Left ventricle myocardium inferior (tissue), 1 donor: ENCODE measurements around the gene TRIM37. TPM values are rescaled to one million over a fixed set of nuclear protein-coding genes. Genes with fewer than 3 reads are reported as not detected.

Source experiments
- DNase-seq: peaks from one replicate; pipeline ENCODE4 v3.0.0-alpha.2; 2020
- H3K27ac ChIP-seq: fragments of 200-600 bp; replicated peaks from 2 replicates; pipeline ENCODE4 v1.8.0; 2021
- H3K27me3 ChIP-seq: fragments of 200-600 bp; 2 replicates; pipeline ENCODE4 v1.8.0; 2021; ENCODE audit warnings: low read depth
- H3K36me3 ChIP-seq: fragments of 200-600 bp; 2 replicates; pipeline ENCODE4 v1.8.0; 2021
- H3K4me1 ChIP-seq: fragments of 200-600 bp; 2 replicates; pipeline ENCODE4 v1.8.0; 2021
- H3K4me3 ChIP-seq: fragments of 200-600 bp; 2 replicates; pipeline ENCODE4 v1.8.0; 2021; ENCODE audit warnings: mild to moderate bottlenecking, moderate library complexity
- H3K9me3 ChIP-seq: fragments of 200-600 bp; replicated peaks from 2 replicates; pipeline ENCODE4 v1.8.0; 2021
- intact Hi-C: fragments of 100-400 bp; cut with micrococcal nuclease; formaldehyde crosslinking; loops from one replicate; pipeline ENCODE4 v1.11.0; 2022
- long read RNA-seq: library from polyadenylated mRNA; unstranded; transcript quantifications from one replicate; pipeline ENCODE4 v2.0.0, GENCODE V29; 2021
- total RNA-seq: library from RNA; stranded (reverse); fragmentation: NEBNext Ultra II Directional; extraction: Animal tissue kit (Norgen Biotek cat#: 25700); gene quantifications from one replicate; pipeline ENCODE4 v1.2.1, GENCODE V29; 2021
- TF ChIP-seq, protein P1 (sequence below): fragments of 200-600 bp; IDR thresholded peaks from 2 replicates; pipeline ENCODE4 v1.8.0; 2021; ENCODE audit warnings: antibody characterized with exemption, mild to moderate bottlenecking, borderline replicate concordance
- donor health status: DM: no; HTN: yes; CAD: no; lungs with severe emphysema.

TRIM37 gene, protein sequence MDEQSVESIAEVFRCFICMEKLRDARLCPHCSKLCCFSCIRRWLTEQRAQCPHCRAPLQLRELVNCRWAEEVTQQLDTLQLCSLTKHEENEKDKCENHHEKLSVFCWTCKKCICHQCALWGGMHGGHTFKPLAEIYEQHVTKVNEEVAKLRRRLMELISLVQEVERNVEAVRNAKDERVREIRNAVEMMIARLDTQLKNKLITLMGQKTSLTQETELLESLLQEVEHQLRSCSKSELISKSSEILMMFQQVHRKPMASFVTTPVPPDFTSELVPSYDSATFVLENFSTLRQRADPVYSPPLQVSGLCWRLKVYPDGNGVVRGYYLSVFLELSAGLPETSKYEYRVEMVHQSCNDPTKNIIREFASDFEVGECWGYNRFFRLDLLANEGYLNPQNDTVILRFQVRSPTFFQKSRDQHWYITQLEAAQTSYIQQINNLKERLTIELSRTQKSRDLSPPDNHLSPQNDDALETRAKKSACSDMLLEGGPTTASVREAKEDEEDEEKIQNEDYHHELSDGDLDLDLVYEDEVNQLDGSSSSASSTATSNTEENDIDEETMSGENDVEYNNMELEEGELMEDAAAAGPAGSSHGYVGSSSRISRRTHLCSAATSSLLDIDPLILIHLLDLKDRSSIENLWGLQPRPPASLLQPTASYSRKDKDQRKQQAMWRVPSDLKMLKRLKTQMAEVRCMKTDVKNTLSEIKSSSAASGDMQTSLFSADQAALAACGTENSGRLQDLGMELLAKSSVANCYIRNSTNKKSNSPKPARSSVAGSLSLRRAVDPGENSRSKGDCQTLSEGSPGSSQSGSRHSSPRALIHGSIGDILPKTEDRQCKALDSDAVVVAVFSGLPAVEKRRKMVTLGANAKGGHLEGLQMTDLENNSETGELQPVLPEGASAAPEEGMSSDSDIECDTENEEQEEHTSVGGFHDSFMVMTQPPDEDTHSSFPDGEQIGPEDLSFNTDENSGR
- 20.9 TPM for total RNA-seq
- long read RNA-seq, full-length matches to known transcripts = 46 of 68 reads
- long read RNA-seq, partial matches to known transcripts = 5 of 68 reads
- long read RNA-seq, other reads (novel, unspliced or antisense) = 17 of 68 reads

DNA sequence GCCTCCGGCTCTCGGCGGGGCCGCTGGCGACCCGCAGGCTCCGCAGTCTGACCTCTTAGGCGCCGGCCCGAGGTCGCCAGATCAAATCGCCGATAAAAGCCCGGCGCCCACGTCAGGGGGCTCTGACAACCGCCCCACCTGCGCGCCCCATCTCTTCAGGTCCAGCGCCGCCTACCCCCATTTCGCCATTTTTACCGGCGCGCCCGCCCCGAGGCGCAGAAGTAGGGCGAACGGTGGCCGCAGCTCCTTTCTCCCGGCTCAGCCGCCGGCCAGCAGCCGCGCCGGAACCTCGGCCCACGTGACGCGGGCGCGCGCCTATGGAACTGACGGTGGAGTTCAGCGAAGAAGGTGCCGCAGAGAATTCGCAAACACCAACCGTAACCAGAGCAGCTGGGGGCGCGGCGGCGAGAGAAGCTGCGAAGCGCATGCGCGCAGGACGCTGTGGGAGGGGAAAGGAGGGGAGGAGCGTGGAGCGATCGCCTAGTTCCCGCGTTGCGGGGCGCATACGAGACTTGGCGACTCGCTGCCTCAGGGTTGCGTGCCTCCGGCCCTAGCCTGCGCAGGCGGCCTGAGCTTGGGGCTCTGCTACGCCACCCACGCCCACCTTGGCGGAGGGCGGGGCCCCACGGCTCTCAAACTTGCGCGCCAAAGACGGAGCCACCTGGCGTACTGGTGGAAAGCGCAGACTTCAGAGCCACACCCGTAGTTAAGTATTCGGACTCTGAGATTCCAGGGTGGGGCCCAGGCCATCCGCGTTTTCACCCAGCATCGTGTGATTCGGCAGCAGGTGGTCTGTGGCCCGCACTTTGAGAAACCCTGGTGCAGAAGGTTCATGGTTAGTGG is at the start of gene TRIM37:
Gene TRIM37, minus strand, starts transcription at position 418 of the 843 bp plus-strand sequence. CDS start 419 bp downstream, outside the sequence.
- peak; percentile 97 for DNase-seq
- Histone ChIP-seq H3K4me3 (peak within 1 kb of the TSS; percentile 89), H3K27ac (peak within 1 kb of the TSS; percentile 93), H3K27me3 (no peaks in the 10 kb centered on the region), H3K4me1 (peaks cover 36% of the 10 kb centered on the region), H3K9me3 (no peaks in the 10 kb centered on the region), H3K36me3 (peaks cover 12% of the 10 kb centered on the region)
- TF ChIP-seq, protein P1, sequence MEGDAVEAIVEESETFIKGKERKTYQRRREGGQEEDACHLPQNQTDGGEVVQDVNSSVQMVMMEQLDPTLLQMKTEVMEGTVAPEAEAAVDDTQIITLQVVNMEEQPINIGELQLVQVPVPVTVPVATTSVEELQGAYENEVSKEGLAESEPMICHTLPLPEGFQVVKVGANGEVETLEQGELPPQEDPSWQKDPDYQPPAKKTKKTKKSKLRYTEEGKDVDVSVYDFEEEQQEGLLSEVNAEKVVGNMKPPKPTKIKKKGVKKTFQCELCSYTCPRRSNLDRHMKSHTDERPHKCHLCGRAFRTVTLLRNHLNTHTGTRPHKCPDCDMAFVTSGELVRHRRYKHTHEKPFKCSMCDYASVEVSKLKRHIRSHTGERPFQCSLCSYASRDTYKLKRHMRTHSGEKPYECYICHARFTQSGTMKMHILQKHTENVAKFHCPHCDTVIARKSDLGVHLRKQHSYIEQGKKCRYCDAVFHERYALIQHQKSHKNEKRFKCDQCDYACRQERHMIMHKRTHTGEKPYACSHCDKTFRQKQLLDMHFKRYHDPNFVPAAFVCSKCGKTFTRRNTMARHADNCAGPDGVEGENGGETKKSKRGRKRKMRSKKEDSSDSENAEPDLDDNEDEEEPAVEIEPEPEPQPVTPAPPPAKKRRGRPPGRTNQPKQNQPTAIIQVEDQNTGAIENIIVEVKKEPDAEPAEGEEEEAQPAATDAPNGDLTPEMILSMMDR = peak; percentile 11
- intact Hi-C loops = no loop called here

DNA sequence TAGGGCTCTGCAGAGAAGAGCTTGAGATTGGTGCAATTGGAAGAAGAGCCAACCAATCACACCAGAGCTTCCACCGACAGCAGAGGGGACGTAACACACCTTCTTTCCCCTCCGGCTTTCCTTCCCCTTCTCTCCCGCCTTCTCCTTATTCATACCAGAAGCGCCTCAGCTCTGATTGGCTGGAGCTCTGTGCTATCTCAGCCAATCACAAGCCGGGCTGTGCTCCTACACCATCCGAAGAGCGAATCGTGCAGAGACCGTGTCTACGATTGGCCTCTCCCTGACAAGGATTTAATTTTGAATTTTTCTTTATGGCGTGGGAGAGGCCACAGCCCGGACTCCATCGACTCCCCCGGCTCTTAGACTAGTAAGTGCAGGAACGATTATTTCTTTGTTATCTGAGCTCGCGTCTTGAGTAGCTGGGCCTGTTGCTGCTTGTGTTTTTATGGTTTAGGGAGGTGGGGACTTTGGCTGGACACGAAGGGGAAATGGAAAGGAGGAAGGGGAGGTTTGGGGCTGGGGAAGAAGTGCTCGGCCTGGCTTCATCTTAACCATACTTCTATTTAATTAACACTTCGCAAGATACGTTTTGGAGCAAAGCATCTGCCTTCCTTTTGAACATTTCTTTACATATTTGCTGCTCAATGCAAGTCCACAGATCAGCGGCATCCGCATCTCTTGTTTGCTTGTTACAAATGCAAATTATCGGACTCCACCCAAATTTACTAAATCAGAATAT is 48.9 kb upstream of the TRIM37 start, which contains the start of gene PRR11:
Gene PRR11, plus strand, starts transcription at position 308 of the 739 bp plus-strand sequence. CDS start 14,007 bp downstream, outside the sequence.
- TF ChIP-seq, protein P1 = no peak
- H3K4me3 ChIP-seq = peak within 1 kb of the TSS; percentile 78
- no peaks in the 10 kb centered on the region for H3K9me3 ChIP-seq
- intact Hi-C loops = no loop called here
- peak within 1 kb of the TSS; percentile 92 for H3K27ac ChIP-seq
- no peaks in the 10 kb centered on the region for H3K27me3 ChIP-seq
- DNase-seq = peak; percentile 91
- no peaks in the 10 kb centered on the region for H3K36me3 ChIP-seq
- H3K4me1 ChIP-seq = peaks cover 42% of the 10 kb centered on the region

DNA sequence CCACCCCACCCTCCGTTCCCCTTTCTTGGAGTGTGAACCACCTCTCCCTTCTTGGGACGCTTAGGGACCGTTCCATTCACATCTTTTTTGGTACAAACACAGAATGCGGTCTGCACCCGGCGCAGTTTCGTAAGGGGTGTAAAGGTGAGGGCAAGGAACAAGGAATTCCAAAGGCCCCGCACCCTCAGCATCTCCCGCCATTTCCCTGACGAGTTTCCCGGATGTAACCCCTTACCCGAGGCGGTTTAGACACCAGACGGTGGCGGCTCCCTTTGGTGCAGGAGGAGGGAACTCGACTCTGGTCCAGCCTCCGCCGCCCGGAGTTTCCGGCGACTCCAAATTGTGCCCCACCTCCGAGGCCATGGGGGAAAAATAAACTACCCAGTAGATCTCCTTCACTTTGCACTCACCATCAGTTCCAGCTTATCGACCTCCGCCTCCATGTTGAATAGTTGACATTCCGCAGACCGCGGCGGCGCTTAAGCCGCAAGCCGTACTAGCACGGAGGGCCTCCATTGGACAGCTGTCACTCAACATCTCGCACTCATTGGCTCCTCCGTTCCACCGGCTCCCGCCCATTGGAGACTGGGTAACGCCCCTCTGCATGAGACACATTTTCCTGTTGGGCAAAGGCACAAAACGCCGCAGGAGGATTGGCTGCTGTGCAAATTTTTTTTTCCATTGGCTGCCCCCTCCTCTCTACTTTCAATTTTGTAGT is 48.2 kb upstream of the TRIM37 start, which contains the start of gene SKA2:
Gene SKA2, minus strand, starts transcription at position 466 of the 718 bp plus-strand sequence. Its CDS starts 23 bp downstream, at position 443.
- no peaks in the 10 kb centered on the region for H3K9me3 ChIP-seq
- TF ChIP-seq, protein P1 = no peak
- H3K4me1 ChIP-seq = peaks cover 42% of the 10 kb centered on the region
- H3K4me3 ChIP-seq = peak within 1 kb of the TSS; percentile 78
- DNase-seq = peak; percentile 96
- H3K27ac ChIP-seq = peak within 1 kb of the TSS; percentile 92
- no peaks in the 10 kb centered on the region for H3K27me3 ChIP-seq
- intact Hi-C loops = no loop called here
- H3K36me3 ChIP-seq = no peaks in the 10 kb centered on the region

DNA sequence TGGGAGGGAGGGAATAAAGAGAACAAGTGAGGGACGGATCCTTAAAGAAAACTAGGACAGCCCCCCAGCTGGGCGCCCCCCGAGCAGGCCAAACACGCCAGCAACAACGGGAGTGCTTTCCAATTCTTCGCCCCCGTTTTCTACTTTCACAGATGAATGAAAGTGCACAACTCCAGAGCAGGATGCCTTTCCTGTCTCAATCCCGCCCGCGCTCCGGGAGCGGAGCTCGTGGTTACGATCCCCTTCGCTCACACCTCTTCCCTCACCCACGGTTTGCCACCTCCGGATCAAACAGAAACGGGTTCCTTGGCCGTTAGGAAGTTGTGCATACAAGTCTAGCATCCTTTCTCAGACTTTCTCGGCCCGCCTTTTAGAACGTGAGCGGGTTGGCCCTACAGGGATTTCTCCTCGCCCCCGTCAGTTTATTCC is 47.6 kb upstream of the TRIM37 start:
- peaks cover 3% of the 10 kb centered on the region for H3K36me3 ChIP-seq
- H3K27ac ChIP-seq = peak overlapping the region; percentile 92
- H3K4me3 ChIP-seq = peak overlapping the region; percentile 78
- TF ChIP-seq, protein P1 = no peak
- DNase-seq = no peak
- peaks cover 42% of the 10 kb centered on the region for H3K4me1 ChIP-seq
- no peaks in the 10 kb centered on the region for H3K27me3 ChIP-seq
- no peaks in the 10 kb centered on the region for H3K9me3 ChIP-seq
- intact Hi-C loops = no loop called here
